Stimulated activated CD8-positive, alpha-beta memory T cell treated with anti-CD3 and anti-CD28 coated beads, Interleukin-15, amount 100 ng/mL, for 48 hours (primary cell): ENCODE results near the gene PPP1R36.
"Not testable (repeated sequence)": the region's sequence is repeated elsewhere in the genome, so short reads cannot be mapped to it uniquely, and the experiment has no call there.

Experiments
- DNase-seq, 2 donors: peaks; one replicate each; pipeline ENCODE4 v3.0.0-alpha.2; 2020; ENCODE audit warnings: low read depth in 2 of 2

The PPP1R36 gene

DNA sequence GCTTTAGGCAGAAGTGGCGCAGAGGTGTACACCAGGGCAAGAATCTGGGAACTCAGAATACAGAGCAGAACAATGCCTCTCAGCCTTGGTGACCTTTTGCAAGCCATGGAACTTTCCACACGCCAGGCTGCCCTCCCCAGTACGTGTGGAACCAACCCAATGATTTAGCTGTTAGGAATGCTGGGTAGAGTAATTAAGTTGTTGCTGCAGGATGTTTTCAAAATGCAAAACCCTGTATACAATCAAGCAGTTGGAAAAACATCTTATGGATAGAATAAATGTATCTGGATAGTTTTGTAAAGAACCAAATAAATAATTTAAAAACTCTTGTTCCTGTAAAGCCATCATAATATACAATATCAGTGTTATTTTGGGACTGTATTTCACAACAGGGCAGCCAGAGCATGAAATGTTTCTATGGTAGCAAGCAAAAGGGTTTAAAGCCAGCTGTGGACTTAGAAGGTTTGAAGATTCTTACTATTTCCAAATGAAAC is 19.4 kb downstream of the PPP1R36 start:
- no peak for DNase-seq

DNA sequence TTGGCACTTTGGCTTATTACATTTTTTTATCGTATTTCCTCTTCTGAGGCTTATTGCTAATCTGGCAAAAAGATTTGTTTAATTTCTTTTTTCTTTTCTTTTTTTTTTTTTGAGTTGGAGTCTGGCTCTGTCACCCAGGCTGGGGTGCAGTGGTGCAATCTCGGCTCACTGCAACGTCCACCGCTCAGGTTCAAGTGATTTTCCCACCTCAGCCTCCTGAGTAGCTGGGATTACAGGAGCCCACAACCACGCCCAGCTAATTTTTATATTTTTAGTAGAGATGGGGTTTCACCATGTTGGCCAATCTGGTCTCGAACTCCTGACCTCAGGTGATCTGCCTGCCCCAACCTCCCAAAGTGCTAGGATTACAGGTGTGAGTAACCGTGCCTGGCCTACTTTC is 19.9 kb downstream of the PPP1R36 start:
- not testable (repeated sequence) for DNase-seq

DNA sequence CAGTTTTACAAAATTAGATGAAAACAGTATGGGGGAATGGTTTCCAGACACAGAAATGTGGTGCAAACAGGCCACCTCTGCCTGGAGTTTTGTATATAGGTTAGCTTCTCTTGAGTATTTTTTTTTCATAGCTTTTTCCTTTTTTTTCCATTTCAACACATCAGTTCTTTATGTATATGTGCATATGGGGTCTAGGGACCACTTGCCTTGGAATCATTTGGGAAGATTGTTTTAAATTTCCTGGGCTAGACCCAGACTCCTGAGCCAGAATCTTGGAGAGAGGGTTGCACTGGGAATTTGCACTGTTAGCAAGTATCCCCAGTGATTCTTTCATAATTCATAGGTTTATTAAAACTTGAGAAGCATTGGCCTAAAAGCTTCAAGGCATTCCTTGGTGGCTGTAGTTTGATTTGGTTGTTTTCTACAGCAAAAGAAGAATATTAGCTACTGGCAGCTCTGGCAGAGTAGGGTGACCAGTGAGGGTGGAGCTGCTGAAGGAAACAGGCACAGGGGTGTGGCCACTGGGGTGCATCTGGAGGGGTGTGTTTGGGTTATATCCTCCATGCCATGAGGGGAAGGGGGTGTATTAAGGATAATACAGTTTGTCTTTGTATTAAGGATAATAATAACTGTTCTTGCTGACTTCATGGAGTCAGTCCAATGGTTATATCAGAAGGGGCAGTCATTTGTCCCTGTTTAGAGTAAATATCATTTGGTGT is 22.8 kb downstream of the PPP1R36 start:
- DNase-seq, result no peak

DNA sequence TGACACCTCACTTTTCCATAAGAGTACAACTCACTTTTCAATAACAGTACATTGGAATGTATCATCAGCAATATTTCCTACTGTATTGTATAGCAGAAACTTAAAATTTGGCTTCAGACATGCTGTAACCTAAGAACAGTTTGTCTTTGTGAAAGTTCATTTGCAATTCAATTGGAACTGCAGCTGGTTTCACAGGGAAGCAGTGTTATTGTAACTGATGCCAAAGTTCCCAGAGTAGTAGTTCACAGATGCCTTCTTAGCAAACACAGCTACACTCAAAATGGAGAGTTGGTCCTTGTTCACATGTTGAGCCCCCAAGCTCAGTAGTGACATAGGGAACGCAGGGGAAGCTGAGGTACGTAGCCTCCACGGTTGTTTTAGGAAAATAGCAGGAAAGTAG is 23.3 kb downstream of the PPP1R36 start:
- no peak for DNase-seq

DNA sequence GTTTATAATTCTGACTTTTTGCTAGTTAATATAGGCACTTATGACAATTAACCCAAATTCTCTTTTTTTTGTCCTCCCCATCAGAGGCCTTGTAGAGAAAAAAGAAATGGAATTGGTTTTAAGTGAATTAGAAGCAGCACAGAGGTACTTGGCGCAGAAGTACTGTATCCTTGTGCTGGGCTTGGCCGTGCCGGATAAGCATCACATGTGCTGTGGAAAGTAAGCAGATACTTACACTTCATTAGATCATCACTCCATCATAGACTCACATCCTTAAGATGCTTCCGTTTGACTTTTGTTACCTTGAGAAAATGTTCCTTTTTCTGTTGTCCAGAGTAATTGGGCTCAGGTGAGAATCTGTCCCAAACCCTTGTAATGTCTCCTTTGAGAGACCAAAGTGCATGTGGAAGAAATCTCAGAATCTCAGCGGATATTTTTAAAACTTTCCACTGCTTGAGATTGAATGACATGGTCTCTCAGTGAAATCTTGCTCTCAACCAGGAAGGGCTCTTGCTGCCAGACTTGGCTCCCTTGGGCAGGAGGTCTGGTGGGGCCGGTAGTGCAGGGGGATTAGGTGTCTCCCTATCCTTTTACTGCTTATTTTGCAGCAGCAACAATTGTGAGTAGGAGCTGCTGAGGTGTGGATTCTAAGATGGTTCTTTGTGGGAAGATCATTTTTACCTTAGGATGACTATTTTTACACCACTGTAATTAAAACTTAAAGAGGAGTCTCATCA is 24.8 kb downstream of the PPP1R36 start:
- no peak for DNase-seq

DNA sequence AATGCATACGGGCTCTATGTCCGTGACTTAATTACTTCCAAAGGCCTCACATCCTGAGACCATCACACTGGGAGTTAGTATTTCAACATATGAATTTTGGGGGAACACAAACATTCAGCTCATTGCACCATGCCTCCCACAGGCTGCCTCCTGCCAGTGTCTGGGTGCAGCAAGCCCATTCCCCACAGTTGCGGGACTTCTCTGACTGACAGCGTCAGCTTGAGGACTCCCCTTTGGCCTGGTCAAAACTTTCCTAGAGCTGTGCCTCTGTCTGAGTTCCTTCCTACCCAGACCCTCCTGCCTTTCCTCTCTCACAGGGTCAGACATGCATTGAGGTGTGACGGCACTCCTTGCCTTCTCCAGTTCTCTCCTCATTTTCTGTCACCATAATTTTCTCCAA is 27.4 kb downstream of the PPP1R36 start:
- DNase-seq, result no peak

DNA sequence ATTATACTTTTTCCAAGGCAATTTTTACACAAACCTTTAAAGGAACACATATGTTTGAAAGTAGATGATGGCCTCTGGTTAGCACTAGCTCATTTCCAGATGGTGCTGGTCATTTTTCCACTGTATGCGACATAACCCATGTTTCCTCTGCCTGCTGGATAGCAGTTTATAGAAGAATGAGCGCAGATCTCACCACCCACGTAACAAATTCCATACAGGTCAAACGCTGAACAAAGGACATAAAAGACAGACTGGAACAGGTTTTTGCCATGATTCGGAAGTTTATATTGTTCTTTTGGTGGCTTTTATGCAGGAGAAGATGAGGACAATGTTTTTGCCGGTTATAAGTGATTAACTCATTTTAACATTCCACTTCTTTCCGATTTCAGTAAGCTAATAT is 30.7 kb downstream of the PPP1R36 start:
- no peak for DNase-seq

DNA sequence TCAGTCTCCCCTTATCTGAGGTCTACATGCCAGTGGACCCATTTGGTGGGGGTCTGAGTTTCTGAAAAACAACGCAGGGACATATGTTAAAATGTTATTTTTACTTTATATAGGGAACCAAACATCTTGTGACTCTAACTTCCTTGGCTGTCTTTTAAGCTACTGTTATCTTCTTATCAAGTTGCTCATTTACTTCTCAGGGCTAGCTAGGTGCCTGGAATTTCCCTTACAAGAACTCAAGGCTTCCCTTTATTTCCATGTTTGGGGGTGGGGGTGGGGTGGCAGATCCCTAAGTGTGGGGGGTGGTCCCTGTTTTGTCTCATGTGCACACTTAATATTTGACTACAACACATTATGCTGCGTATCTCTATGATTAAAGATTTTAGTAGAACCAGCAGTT is 31.6 kb downstream of the PPP1R36 start:
- no peak for DNase-seq

DNA sequence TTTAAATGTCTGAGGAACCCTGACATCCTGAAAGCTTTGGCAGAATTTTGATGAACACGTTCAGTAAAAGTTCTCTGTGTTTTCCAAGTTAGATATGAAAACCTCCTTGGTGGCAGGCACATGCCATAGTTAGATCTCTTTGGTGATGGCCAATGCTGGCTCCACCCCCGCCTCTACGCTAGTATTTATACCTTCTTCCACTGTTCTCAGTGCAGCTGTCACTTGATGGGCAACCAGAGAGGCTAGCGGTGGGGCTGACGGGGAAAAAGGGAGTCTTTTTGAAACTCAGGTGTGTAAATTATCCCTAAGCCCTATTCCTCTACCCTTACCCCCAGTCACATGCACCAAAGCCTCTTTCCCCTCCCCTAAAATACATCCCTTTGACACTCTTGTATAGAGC is 32.1 kb downstream of the PPP1R36 start:
- DNase-seq, result no peak

DNA sequence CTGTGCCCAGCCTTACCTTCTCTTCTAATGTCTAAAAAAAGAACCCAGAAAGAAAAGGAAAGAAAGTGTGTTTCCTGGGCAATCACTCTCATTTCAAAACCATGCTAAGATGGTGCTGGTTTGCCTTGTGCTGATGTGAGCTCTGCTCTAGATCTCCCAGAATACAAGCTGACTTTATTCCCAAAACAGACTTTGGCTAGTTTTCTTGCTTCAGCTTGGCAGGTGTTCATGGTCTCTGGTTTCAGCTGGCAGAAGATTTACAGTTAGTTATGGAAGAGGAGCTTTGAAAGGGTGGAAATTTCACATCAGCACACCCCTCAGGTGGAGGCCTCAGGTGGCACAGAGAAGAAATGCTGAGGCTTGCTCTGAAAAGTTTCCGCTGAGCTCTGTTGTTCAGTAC is 34.4 kb downstream of the PPP1R36 start:
- no peak for DNase-seq

DNA sequence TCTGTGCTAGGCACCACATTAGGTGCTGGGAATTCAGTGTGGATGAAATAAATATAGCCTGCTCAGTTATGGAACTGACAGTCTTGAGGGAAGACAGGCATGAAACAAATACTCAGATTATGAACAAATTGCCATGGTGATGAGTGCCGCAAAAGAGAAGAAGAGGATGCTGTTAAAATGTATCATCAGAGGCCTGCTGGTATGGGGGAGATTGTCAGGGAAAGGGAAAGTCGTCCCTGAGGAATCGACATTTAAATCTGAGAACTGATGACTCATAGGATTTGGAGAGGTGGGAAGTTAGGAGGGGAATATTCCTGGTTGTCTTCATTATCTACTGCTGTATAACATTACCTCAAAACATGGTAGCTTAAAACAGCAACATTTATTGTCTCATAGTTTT is 42.0 kb downstream of the PPP1R36 start:
- DNase-seq, result no peak

DNA sequence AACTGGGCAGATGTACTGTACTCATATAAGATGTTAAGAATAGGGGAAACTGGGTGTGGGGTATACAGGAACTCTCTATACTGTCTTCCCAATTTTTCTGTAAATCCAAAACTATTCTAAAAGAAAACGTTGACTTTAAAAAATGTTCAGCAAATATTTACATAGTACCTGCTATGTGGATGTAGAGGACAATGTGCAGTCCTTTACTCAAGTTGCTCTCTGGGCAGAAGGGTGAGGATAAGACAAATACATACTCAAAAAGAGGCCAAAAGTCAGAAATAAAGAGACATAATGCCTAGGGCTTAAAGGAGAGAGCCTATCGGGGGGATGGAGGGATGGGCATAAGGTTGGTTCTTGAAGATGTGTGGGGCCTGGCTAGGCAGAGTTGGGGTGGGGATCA is 44.7 kb downstream of the PPP1R36 start:
- DNase-seq, result no peak

DNA sequence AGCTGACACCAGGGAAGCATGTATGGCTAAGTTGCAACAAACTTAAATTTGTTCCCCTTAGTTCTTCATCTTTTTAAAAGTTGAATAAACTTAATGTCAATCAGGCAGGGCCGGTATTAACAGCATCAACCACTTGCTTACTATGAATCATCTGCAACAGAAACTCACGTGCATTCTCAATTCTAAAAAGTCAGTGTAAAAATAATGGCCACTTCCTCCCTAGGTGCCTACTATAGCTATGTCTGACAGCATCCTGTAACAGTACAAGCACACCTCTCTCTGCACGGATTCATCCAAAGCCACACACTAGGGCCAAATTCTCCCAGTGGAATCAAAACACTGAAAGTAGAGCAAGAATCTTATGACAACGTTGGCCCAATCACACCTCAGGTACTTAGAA is 48.6 kb downstream of the PPP1R36 start:
- DNase-seq, result no peak

DNA sequence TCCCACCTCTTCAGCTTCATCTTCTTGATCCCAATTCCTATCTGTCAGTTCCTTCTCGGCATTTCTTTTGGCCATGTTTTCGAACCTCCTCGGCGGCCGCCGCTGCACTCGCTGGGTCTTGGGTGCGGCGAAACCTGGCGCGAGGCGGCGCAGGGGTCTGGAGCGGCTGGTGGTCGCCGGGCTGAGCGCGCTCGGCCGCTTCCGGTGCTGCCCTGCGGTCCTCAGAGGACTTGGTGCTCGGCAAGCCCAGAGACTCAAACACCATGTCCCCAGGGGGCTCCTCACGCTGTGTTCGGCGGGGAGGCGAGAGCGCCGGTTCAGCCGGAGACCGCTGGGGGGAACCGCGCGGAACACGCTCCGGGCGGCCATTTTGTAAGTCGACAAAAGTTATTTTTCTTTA is 51.8 kb downstream of the PPP1R36 start:
- DNase-seq, result no peak

DNA sequence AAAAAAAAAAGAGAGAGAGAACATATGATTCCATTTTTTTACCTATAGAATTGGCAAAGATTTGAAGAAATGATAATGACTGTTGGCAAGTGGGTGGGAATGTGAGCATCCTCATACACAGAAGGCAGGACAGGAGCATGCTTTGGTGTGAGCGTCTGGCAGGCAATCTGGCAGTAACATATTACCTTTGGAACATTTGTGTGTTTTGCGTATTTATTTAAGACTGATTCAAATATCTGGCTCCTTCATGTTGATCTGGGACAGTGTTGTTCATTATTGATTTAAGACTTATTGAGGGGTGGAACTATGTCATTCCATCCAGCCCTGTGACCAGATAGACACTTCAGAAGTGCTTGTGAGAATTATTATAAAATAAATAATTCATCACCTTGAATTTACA is 53.1 kb downstream of the PPP1R36 start:
- no peak for DNase-seq

DNA sequence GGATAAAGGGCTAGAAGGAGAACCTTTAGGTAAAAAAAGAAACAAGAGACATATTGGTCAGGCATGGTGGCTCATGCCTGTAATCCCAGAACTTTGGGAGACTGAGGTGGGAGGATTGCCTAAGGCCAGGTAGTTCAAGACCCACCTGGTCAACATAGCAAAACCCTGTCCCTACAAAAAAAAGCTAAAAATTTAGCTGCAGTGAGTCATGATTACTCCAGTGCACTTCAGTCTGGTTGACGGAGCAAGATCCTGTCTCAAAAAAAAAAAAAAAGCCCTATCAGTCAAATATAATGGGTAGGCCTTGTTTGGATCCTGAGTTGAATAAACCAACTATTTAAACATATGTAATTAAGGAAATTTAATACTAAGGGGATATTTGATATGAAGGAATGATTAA is 54.2 kb downstream of the PPP1R36 start:
- DNase-seq, result no peak

DNA sequence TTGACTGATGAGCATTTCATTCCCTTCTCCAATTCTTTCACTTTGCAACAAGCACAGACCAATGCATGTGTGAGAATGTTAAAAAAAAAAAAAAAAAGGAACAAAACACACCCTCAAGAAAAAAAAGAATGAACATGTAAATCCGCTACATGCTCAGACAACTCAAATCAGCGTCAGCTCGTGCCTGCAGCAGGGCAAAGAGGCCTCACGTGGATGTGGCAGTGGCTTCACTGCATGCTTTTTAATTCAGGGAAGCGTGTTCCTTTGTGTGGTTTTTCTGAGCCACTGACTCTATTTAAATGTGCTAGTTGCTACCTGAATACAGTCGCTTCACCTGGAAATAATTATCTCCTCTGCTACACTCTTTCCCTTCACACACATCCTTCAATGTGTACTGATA is 55.1 kb downstream of the PPP1R36 start:
- no peak for DNase-seq

DNA sequence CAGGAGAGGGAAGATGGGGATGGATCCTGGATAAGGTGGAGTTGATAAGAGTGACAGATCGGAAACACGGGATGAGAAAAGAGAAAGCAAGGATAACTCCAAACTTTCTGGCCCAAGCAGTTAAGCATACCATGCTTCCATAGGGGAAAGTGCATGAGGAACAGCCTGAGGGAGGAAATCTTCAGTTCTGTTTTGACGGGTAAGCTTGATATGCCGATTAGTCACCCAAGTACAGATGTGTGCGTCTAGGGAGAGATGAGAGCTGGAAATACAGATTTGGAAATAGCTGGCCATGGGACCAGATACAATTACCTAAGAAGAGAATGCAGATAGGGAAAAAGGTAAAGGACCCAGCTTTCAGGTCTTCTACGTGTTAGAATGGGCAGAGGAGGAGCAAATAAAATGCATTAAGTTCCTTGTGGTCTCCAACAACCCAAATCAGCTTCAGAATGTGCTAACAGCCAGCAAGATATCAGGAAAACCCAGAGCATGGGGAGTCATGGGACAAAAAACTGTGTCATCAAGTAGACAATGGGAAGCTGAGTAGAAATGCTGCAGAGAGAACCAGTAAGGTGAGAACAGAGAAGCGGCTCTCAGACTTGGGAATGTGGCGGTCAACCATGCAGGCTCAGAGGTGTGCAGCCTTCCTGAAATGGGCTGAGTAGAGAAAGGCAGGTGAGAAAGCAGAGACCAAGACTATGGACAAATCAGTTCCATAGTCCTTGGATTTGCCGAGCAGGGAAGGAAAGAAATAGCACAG is 56.3 kb downstream of the PPP1R36 start:
- DNase-seq, result no peak

DNA sequence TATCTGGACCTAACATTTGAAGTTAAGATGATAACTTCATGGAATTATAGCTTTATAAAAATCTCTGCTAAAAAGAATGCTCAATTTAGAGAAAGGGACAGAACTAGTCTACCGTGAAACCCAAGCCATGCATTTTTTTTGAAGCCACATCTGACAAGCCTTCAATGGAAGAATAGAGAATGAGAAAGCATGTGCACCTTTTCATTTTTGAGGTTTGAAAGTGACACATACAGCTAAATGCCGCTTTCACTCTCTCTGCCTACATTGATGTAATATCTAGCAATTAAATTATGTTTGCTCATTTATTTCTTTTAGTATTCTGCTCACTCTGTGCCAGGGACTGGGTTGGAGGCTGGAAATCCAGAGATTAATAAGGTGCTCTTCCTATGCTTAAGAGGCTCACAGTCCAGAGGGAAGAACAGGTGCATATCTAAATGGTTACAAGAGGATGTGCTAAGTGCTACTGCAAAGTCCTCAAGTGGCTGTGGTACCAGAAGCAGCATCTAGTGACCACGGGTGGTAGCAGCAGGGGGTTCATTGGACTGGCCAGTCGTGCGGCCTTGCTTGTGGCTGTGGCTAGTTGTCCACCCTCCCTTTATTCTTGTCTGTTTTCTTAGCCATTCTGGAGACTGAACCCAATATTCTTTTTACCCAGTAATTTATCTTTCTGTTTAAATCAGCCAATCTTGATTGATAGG is 60.4 kb downstream of the PPP1R36 start:
- DNase-seq, result no peak

DNA sequence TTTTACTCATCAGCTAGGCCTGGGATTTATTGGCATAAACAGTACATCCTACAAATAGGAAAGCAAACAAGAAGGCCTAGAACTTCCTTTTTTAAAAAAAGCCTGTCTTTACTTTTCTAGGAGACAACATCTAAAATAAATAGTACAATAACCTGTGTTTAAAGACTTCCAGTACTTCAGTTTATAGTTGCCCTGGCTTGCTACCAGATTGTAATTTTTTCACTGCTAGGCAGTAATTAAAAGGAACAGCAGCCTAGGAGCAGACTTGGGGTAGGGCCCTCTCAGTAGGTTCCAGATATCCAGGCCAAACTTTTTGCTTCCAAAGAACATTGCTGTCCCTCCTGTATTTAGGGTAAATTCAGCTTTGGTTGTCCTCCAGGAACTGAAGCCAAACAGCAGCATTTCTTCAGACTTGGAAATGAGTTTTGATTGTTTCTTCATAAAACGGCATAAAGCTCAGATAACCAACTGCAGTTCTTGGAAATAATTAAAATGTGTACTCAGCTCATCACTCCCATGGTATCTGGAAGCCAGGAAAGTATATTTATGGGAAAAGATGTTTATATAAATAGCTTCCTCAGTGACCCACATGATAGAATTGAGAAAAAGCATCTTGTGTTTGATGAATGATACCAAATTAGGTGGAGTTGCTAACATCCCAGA is 61.7 kb downstream of the PPP1R36 start:
- no peak for DNase-seq

DNA sequence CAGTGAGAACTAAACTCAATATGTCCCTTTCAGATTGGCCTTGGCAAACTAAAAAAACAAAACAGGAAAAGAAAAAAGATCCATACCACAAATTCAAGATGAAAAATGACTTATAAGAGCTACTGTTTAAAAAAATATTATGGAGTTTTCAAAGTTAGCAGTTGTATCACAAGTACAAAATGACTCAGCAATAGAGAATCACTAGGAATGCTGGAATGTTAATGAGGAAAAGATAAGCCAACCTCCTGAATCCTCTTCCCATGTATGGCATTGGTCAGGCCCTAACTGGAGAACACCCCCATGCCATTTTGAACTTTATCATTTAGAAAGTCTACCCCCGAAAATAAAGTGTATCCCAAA is 62.2 kb downstream of the PPP1R36 start:
- DNase-seq, result no peak
